GM23248 (cell line): Measurements from ENCODE around the gene GRID2. TPM values are rescaled to one million over a fixed set of nuclear protein-coding genes. Genes with fewer than 3 reads are reported as not detected.

Experiments used
- DNase-seq: peaks from one replicate; pipeline ENCODE4 v3.0.0-alpha.2; 2015
- H2AFZ ChIP-seq: fragments of 200-600 bp; sonication (generic); 2 replicates; pipeline ENCODE4 v1.6.1; 2016; ENCODE audit warnings: antibody characterized with exemption
- H3F3A ChIP-seq: fragments of 200-600 bp; sonication (generic); 2 replicates; pipeline ENCODE4 v1.6.1; 2016; ENCODE audit warnings: mild to moderate bottlenecking, antibody characterized with exemption, mixed run types; ENCODE audit not compliant: insufficient read depth
- H3K27ac ChIP-seq: fragments of 200-600 bp; sonication (generic); 2 replicates; pipeline ENCODE4 v1.5.1; 2016; ENCODE audit warnings: mild to moderate bottlenecking
- H3K27me3 ChIP-seq: fragments of 200-600 bp; sonication (generic); replicated peaks from 2 replicates; pipeline ENCODE4 v1.6.1; 2016; ENCODE audit warnings: mild to moderate bottlenecking; ENCODE audit not compliant: insufficient read depth
- H3K36me3 ChIP-seq: fragments of 200-600 bp; sonication (generic); 2 replicates; pipeline ENCODE4 v1.6.1; 2016; ENCODE audit warnings: low read depth, mild to moderate bottlenecking
- H3K4me1 ChIP-seq: fragments of 200-600 bp; sonication (generic); 2 replicates; pipeline ENCODE4 v1.6.1; 2016; ENCODE audit warnings: mild to moderate bottlenecking; ENCODE audit not compliant: insufficient read depth
- H3K4me2 ChIP-seq: fragments of 200-600 bp; sonication (generic); one replicate; pipeline ENCODE4 v1.6.1; 2016; ENCODE audit warnings: mild to moderate bottlenecking; ENCODE audit not compliant: unreplicated experiment
- H3K4me3 ChIP-seq: fragments of 200-600 bp; sonication (generic); 2 replicates; pipeline ENCODE4 v1.5.1; 2016; ENCODE audit warnings: mild to moderate bottlenecking
- H3K79me2 ChIP-seq: fragments of 200-600 bp; sonication (generic); 2 replicates; pipeline ENCODE4 v1.6.1; 2016; ENCODE audit warnings: mild to moderate bottlenecking; ENCODE audit not compliant: insufficient read depth
- H3K9ac ChIP-seq: fragments of 200-600 bp; sonication (generic); 2 replicates; pipeline ENCODE4 v1.6.1; 2016; ENCODE audit warnings: mild to moderate bottlenecking
- H3K9me2 ChIP-seq: fragments of 200-600 bp; sonication (generic); 2 replicates; pipeline ENCODE4 v1.6.1; 2016; ENCODE audit warnings: mixed run types, mild to moderate bottlenecking, moderate library complexity; ENCODE audit not compliant: insufficient read depth
- H3K9me3 ChIP-seq: fragments of 200-600 bp; sonication (generic); one replicate; pipeline ENCODE4 v1.6.1; 2017; ENCODE audit warnings: low read depth
- H4K20me1 ChIP-seq: fragments of 200-600 bp; sonication (generic); 2 replicates; pipeline ENCODE4 v1.6.0; 2016; ENCODE audit not compliant: insufficient read depth
- EZH2 ChIP-seq: fragments of 200-600 bp; sonication (generic); IDR thresholded peaks from 2 replicates; pipeline ENCODE4 v1.6.1; 2018; ENCODE audit warnings: antibody characterized with exemption, mild to moderate bottlenecking; ENCODE audit not compliant: insufficient read depth, poor library complexity, severe bottlenecking
- EZH2phosphoT487 ChIP-seq: fragments of 200-600 bp; sonication (generic); IDR thresholded peaks from 2 replicates; pipeline ENCODE4 v1.6.1; 2018; ENCODE audit warnings: antibody characterized with exemption, moderate library complexity, mild to moderate bottlenecking, low read depth; ENCODE audit not compliant: insufficient read depth
- WGBS, 2 experiments: methylation state at CpG; one replicate each; pipeline ENCODE4 v1.1.6; 2015 to 2017; ENCODE audit warnings: low lambda C conversion rate in 2 of 2, low coverage in 1 of 2; ENCODE audit errors: missing lambda C conversion rate in 2 of 2; 5-methylcytosine and 5-hydroxymethylcytosine counted together
- in situ Hi-C: fragments of 300-500 bp; cut with MboI; formaldehyde crosslinking; loops from 2 replicates; pipeline ENCODE4 v1.15.0; 2020
- polyA plus RNA-seq: library from polyadenylated mRNA; unstranded; fragments of >200 nt; fragmentation: Nextera tagmentation; extraction: Ambion mirVana; gene quantifications from 2 replicates; pipeline ENCODE4 v1.2.1, GENCODE V29; 2016
- total RNA-seq: library from RNA; depleted of rRNA; stranded (reverse); fragments of >200 nt; shearing (Covaris generic); gene quantifications from 2 replicates; pipeline ENCODE4 v1.2.3, GENCODE V29; 2014

GRID2 gene
- total and polyA plus RNA-seq, 2 experiments from 2014 or later: not detected

DNA sequence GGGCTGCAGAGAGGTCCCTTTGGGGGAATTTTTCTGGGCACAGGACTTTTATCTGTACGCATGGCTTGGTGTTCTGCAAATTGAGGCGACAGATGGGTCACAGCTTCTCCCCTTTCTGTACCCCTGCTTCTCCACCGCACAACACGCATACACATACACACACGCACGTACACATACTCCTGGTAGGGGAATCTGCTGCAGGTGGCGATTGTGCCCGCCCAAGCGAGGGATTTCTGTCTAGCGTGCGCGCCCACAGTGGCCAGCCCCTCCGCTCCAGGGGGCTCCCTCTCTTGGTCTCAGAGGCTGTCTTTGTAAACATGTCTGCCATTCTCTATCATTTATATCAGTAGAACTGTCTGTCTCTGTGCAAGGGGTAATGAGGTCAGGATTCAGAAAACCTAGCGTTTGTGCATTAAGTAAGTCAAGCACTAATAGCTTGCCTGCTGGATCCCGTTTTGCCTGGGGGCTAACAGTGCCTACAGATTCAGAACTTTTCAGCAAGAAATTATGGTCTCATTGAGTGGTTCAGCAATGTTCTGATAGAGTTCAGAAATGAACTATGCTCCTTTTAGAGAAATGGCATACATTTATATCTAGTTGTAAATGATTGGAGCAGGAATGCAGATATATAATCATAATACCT, 2.2 kb downstream of the GRID2 start:
- Histone ChIP-seq H3K9ac (no peak overlapping the region), H3K27ac (no peak overlapping the region), H3K4me1 (no peaks in the 10 kb centered on the region), H3K27me3 (peaks cover 59% of the 10 kb centered on the region), H2AFZ (peak overlapping the region; percentile 59; the same call in 1 of the 2 replicates), H3K4me2 (peak overlapping the region; percentile 32), H4K20me1 (no peaks in the 10 kb centered on the region), H3K79me2 (no peaks in the 10 kb centered on the region), H3K36me3 (no peaks in the 10 kb centered on the region), H3K9me3 (no peaks in the 10 kb centered on the region), H3F3A (no peaks in the 10 kb centered on the region), H3K4me3 (peak overlapping the region; percentile 52; the same call in 1 of the 2 replicates), H3K9me2 (no peaks in the 10 kb centered on the region)
- 2 to 5% methylated on average over 15 of the region's 15 CpGs for whole genome bisulfite sequencing, 2 experiments
- in situ Hi-C loops: no loop called here
- DNase-seq: no peak
- TF ChIP-seq EZH2 (no peak), EZH2phosphoT487 (no peak)

- in situ Hi-C loops: no loop called here
- Histone ChIP-seq H4K20me1 (no peaks in the 10 kb centered on the region), H3K27ac (no peak overlapping the region), H3K27me3 (peaks cover 59% of the 10 kb centered on the region), H3K9ac (no peak overlapping the region), H3K4me1 (no peaks in the 10 kb centered on the region), H3K36me3 (no peaks in the 10 kb centered on the region), H3K9me2 (no peaks in the 10 kb centered on the region), H3K4me2 (no peak overlapping the region), H3K79me2 (no peaks in the 10 kb centered on the region), H3K9me3 (no peaks in the 10 kb centered on the region), H2AFZ (no peak overlapping the region), H3F3A (no peaks in the 10 kb centered on the region), H3K4me3 (no peak overlapping the region)
- DNase-seq: no peak
- TF ChIP-seq EZH2phosphoT487: no peak
- peak; percentile 14 for TF ChIP-seq EZH2
- 53 to 57% methylated on average over 2 of the region's 2 CpGs for WGBS, 2 experiments
Observed at GRCh38 chr4:92307181-92307580, 3.4 kb downstream of the GRID2 start.

DNA sequence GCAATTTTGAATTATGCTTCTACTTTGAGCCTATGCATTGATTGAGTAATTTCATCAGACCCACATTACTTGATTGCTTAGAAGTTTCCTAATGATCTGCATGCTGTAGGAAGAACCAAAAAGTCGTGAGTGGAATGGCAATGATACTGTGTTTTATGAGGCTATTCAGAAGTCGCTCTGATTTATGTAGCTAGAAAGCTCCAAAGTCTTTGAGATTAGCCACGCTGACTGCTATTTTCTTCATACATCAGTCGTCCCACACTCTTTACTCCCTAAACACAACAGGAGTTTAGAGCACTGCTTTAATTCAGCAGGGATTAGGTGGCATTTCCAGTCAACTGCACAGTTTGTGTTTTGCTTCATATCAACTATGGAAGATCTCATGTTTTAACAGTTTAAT, 4.1 kb downstream of the GRID2 start:
- H3K4me3 ChIP-seq: no peak overlapping the region
- H3K36me3 ChIP-seq: no peaks in the 10 kb centered on the region
- peaks cover 53% of the 10 kb centered on the region for H3K27me3 ChIP-seq
- H3K4me1 ChIP-seq: no peaks in the 10 kb centered on the region
- H2AFZ ChIP-seq: no peak overlapping the region
- no peaks in the 10 kb centered on the region for H3F3A ChIP-seq
- H3K4me2 ChIP-seq: no peak overlapping the region
- H3K9ac ChIP-seq: no peak overlapping the region
- 22 to 25% methylated on average over 4 of the region's 4 CpGs for WGBS, 2 experiments
- H3K27ac ChIP-seq: no peak overlapping the region
- H3K79me2 ChIP-seq: no peaks in the 10 kb centered on the region
- TF ChIP-seq EZH2phosphoT487 (no peak), EZH2 (no peak)
- no peaks in the 10 kb centered on the region for H3K9me3 ChIP-seq
- DNase-seq: no peak
- H3K9me2 ChIP-seq: no peaks in the 10 kb centered on the region
- H4K20me1 ChIP-seq: no peaks in the 10 kb centered on the region
- in situ Hi-C loops: no loop called here

DNA sequence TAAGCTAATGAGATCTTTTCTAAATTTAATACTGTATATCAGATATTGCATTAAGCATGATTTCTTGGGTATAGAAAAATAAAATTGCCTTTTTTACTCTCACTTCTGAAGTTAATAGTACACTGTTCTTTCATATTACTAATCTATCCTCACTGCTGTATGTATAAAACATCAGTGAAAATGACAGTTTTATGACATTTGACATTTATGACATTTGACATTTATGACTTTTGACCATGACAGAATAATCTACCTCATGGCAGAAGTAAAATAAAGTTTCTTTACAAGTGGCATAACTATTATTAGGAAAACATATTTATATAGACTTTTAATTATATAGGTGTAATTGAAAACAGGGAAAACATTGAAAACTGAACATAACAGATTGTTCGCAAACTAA, 13.3 kb downstream of the GRID2 start:
- Histone ChIP-seq H3K36me3 (no peaks in the 10 kb centered on the region), H3K9me3 (no peaks in the 10 kb centered on the region), H3K79me2 (no peaks in the 10 kb centered on the region), H4K20me1 (no peaks in the 10 kb centered on the region), H3K9me2 (no peaks in the 10 kb centered on the region), H3K9ac (no peak overlapping the region), H3F3A (no peaks in the 10 kb centered on the region), H2AFZ (no peak overlapping the region), H3K27ac (no peak overlapping the region), H3K4me1 (no peaks in the 10 kb centered on the region), H3K4me3 (no peak overlapping the region), H3K27me3 (no peaks in the 10 kb centered on the region; the same call in 1 of the 2 replicates), H3K4me2 (no peak overlapping the region)
- WGBS, 2 experiments: 50 to 56% methylated on average over 1 of the region's 1 CpG
- TF ChIP-seq EZH2: no peak
- TF ChIP-seq EZH2phosphoT487: no peak
- in situ Hi-C loops: no loop called here
- DNase-seq: no peak
